ENCODE measurements around the gene NUTM2G. TPM values are rescaled to one million over a fixed set of nuclear protein-coding genes. Genes with fewer than 3 reads are reported as not detected.
"Not testable (repeated sequence)": the region's sequence is repeated elsewhere in the genome, so short reads cannot be mapped to it uniquely, and the experiment has no call there.

Gene NUTM2G
- total and polyA plus RNA-seq, 2 donors (not counting 1 experiment from before 2014, with no cell fraction given) = not detected

GRCh38 chr9:96904947-96905722, 23.5 kb upstream of the NUTM2G start:
- not testable (repeated sequence) for H3K4me1 ChIP-seq (ENCODE audit: control insufficient read depth, extremely low read depth, insufficient read depth, low read length); H3K4me3 ChIP-seq (replicated peaks in 1 of 4; ENCODE audit: control extremely low read depth in 1 of 4, insufficient read depth in 1 of 4, low read depth in 3 of 4, low read length in 4 of 4); DNase-seq (ENCODE audit: low read depth in 2 of 2); H3K36me3 ChIP-seq (ENCODE audit: control insufficient read depth, insufficient read depth, low read length); H3K9ac ChIP-seq (ENCODE audit: insufficient read depth, low read length); H3K27ac ChIP-seq (ENCODE audit: insufficient read depth, low read length); H2AFZ ChIP-seq (ENCODE audit: low read length); H3K4me2 ChIP-seq (ENCODE audit: extremely low read depth, insufficient read depth, low read length); H3K9me3 ChIP-seq (ENCODE audit: control insufficient read depth, insufficient read depth, low read depth, low read length); H3K79me2 ChIP-seq (ENCODE audit: control insufficient read depth, insufficient read depth, low read length); H3K27me3 ChIP-seq (ENCODE audit: control insufficient read depth, insufficient read depth, low read length); H4K20me1 ChIP-seq (ENCODE audit: control insufficient read depth, extremely low read depth, insufficient read depth, low read length)

DNA sequence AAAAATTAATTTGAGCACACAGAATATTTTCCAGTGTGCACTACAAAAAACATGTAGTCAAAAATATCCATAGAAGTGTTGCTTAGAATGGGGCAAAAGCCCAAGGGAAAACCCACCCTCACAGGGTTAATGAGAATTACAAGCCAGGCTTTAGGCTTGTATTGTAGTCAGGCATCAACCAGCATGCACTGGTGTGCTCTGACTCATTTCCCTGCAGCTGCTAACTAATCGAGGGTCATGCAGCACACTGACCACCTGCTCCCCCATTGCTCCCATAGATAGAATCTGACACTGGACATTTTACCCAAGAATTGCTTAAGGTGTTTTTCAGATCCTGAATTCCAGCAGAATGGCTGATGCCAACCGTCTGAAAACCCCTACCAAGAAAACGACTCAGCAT, 20.2 kb upstream of the NUTM2G start:
- H3K4me1 ChIP-seq (ENCODE audit: control insufficient read depth, extremely low read depth, insufficient read depth, low read length); H3K9me3 ChIP-seq (ENCODE audit: control insufficient read depth, insufficient read depth, low read depth, low read length); H3K4me2 ChIP-seq (ENCODE audit: extremely low read depth, insufficient read depth, low read length); H3K27me3 ChIP-seq (ENCODE audit: control insufficient read depth, insufficient read depth, low read length); H3K27ac ChIP-seq (ENCODE audit: insufficient read depth, low read length); H3K9ac ChIP-seq (ENCODE audit: insufficient read depth, low read length); H4K20me1 ChIP-seq (ENCODE audit: control insufficient read depth, extremely low read depth, insufficient read depth, low read length); DNase-seq (ENCODE audit: low read depth in 2 of 2); H2AFZ ChIP-seq (ENCODE audit: low read length); H3K79me2 ChIP-seq (ENCODE audit: control insufficient read depth, insufficient read depth, low read length); H3K36me3 ChIP-seq (ENCODE audit: control insufficient read depth, insufficient read depth, low read length); H3K4me3 ChIP-seq (replicated peaks in 1 of 4; ENCODE audit: control extremely low read depth in 1 of 4, insufficient read depth in 1 of 4, low read depth in 3 of 4, low read length in 4 of 4): not testable (repeated sequence)

DNA sequence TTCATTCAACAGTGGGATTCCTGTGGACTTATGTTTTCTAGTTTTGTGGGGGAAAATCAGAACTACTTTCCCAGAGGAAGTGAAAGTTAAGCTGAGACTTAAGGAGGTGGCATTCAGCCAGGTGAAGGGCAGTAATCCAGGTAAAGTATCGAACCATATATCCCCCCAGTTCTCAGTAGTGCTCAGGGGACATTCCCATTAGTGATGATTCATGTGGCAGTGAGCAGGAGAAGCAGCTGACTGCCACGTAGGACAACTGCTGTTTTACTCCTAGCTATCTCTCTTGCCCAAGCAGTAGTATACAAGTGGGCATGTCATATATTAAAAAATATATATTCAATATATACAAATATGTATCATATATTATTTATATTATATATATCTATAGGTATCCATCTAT, 13.1 kb upstream of the NUTM2G start:
- not testable (repeated sequence) for H4K20me1 ChIP-seq (ENCODE audit: control insufficient read depth, extremely low read depth, insufficient read depth, low read length); DNase-seq (ENCODE audit: low read depth in 2 of 2); H3K79me2 ChIP-seq (ENCODE audit: control insufficient read depth, insufficient read depth, low read length); H3K4me1 ChIP-seq (ENCODE audit: control insufficient read depth, extremely low read depth, insufficient read depth, low read length); H3K9ac ChIP-seq (ENCODE audit: insufficient read depth, low read length); H3K4me2 ChIP-seq (ENCODE audit: extremely low read depth, insufficient read depth, low read length); H3K9me3 ChIP-seq (ENCODE audit: control insufficient read depth, insufficient read depth, low read depth, low read length); H3K27me3 ChIP-seq (ENCODE audit: control insufficient read depth, insufficient read depth, low read length); H2AFZ ChIP-seq (ENCODE audit: low read length); H3K4me3 ChIP-seq (replicated peaks in 1 of 4; ENCODE audit: control extremely low read depth in 1 of 4, insufficient read depth in 1 of 4, low read depth in 3 of 4, low read length in 4 of 4); H3K27ac ChIP-seq (ENCODE audit: insufficient read depth, low read length); H3K36me3 ChIP-seq (ENCODE audit: control insufficient read depth, insufficient read depth, low read length)

- H3K27me3 ChIP-seq (ENCODE audit: control insufficient read depth, insufficient read depth, low read length); DNase-seq (ENCODE audit: low read depth in 2 of 2); H3K27ac ChIP-seq (ENCODE audit: insufficient read depth, low read length); H3K79me2 ChIP-seq (ENCODE audit: control insufficient read depth, insufficient read depth, low read length); H3K4me2 ChIP-seq (ENCODE audit: extremely low read depth, insufficient read depth, low read length); H3K36me3 ChIP-seq (ENCODE audit: control insufficient read depth, insufficient read depth, low read length); H3K9ac ChIP-seq (ENCODE audit: insufficient read depth, low read length); H3K4me1 ChIP-seq (ENCODE audit: control insufficient read depth, extremely low read depth, insufficient read depth, low read length); H2AFZ ChIP-seq (ENCODE audit: low read length); H4K20me1 ChIP-seq (ENCODE audit: control insufficient read depth, extremely low read depth, insufficient read depth, low read length); H3K4me3 ChIP-seq (replicated peaks in 1 of 4; ENCODE audit: control extremely low read depth in 1 of 4, insufficient read depth in 1 of 4, low read depth in 3 of 4, low read length in 4 of 4); H3K9me3 ChIP-seq (ENCODE audit: control insufficient read depth, insufficient read depth, low read depth, low read length): not testable (repeated sequence)
These were observed 12.1 kb upstream of the NUTM2G start for GRCh38 chr9:96916531-96916930.

GRCh38 chr9:96918550-96918949, 10.1 kb upstream of the NUTM2G start:
- not testable (repeated sequence) for H3K9me3 ChIP-seq (ENCODE audit: control insufficient read depth, insufficient read depth, low read depth, low read length); H3K4me1 ChIP-seq (ENCODE audit: control insufficient read depth, extremely low read depth, insufficient read depth, low read length); H3K27ac ChIP-seq (ENCODE audit: insufficient read depth, low read length); H3K79me2 ChIP-seq (ENCODE audit: control insufficient read depth, insufficient read depth, low read length); H3K36me3 ChIP-seq (ENCODE audit: control insufficient read depth, insufficient read depth, low read length); H3K9ac ChIP-seq (ENCODE audit: insufficient read depth, low read length); H3K4me3 ChIP-seq (replicated peaks in 1 of 4; ENCODE audit: control extremely low read depth in 1 of 4, insufficient read depth in 1 of 4, low read depth in 3 of 4, low read length in 4 of 4); H3K27me3 ChIP-seq (ENCODE audit: control insufficient read depth, insufficient read depth, low read length); H2AFZ ChIP-seq (ENCODE audit: low read length); DNase-seq (ENCODE audit: low read depth in 2 of 2); H4K20me1 ChIP-seq (ENCODE audit: control insufficient read depth, extremely low read depth, insufficient read depth, low read length); H3K4me2 ChIP-seq (ENCODE audit: extremely low read depth, insufficient read depth, low read length)

DNA sequence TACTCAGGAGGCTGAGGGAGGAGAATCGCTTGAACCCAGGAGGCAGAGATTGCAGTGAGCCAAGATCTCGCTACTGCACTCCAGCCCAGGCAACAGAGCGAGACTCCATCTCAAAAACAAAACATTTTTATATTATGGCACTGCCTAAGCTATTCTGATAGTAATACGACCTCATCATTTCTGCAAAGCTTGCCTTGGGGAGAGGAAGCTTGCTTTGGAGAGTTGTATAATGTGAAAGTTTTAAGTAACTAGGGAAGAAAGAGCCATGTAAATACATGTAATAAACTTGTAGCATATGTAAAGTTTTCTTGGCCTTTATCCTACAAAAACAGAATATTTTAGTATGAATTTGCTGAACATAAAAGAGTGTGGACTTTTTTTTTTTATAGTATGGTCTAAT, 7.8 kb upstream of the NUTM2G start:
- H3K36me3 ChIP-seq (ENCODE audit: control insufficient read depth, insufficient read depth, low read length); H3K9ac ChIP-seq (ENCODE audit: insufficient read depth, low read length); H3K4me3 ChIP-seq (replicated peaks in 1 of 4; ENCODE audit: control extremely low read depth in 1 of 4, insufficient read depth in 1 of 4, low read depth in 3 of 4, low read length in 4 of 4); H4K20me1 ChIP-seq (ENCODE audit: control insufficient read depth, extremely low read depth, insufficient read depth, low read length); H3K4me2 ChIP-seq (ENCODE audit: extremely low read depth, insufficient read depth, low read length); H3K9me3 ChIP-seq (ENCODE audit: control insufficient read depth, insufficient read depth, low read depth, low read length); H3K4me1 ChIP-seq (ENCODE audit: control insufficient read depth, extremely low read depth, insufficient read depth, low read length); H3K27ac ChIP-seq (ENCODE audit: insufficient read depth, low read length); H3K27me3 ChIP-seq (ENCODE audit: control insufficient read depth, insufficient read depth, low read length); DNase-seq (ENCODE audit: low read depth in 2 of 2); H2AFZ ChIP-seq (ENCODE audit: low read length); H3K79me2 ChIP-seq (ENCODE audit: control insufficient read depth, insufficient read depth, low read length): not testable (repeated sequence)

DNA sequence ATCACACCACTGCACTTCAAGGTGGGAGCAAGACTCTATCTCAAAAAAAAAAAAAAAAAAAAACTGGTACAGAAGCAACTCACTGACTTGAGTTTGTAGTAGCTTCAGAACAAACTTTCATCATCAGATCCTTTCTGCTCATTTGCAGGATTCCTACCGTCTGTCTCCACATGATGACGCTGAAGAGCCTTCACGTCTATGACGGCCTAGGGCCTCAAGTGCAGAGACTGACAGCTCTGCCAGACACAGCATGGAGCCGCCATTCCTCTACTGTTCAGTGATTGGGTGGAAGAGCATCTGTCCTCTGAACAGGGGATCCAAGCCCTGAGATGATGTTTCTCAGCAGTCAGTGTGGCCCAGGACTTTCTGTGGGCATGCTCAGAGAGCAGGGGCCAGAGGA, 3.1 kb upstream of the NUTM2G start:
- not testable (repeated sequence) for H3K27ac ChIP-seq (ENCODE audit: insufficient read depth, low read length); H3K9ac ChIP-seq (ENCODE audit: insufficient read depth, low read length); H3K4me1 ChIP-seq (ENCODE audit: control insufficient read depth, extremely low read depth, insufficient read depth, low read length); H3K4me2 ChIP-seq (ENCODE audit: extremely low read depth, insufficient read depth, low read length); H3K9me3 ChIP-seq (ENCODE audit: control insufficient read depth, insufficient read depth, low read depth, low read length); DNase-seq (ENCODE audit: low read depth in 2 of 2); H3K36me3 ChIP-seq (ENCODE audit: control insufficient read depth, insufficient read depth, low read length); H3K27me3 ChIP-seq (ENCODE audit: control insufficient read depth, insufficient read depth, low read length); H3K4me3 ChIP-seq (replicated peaks in 1 of 4; ENCODE audit: control extremely low read depth in 1 of 4, insufficient read depth in 1 of 4, low read depth in 3 of 4, low read length in 4 of 4); H4K20me1 ChIP-seq (ENCODE audit: control insufficient read depth, extremely low read depth, insufficient read depth, low read length); H2AFZ ChIP-seq (ENCODE audit: low read length); H3K79me2 ChIP-seq (ENCODE audit: control insufficient read depth, insufficient read depth, low read length)
